Right lobe of liver (tissue), 4 donors: ENCODE measurements around the gene GLS.

Experiments used
- POLR2A ChIP-seq: fragments of 450-650 bp; IDR thresholded peaks from one replicate; pipeline ENCODE4 v1.6.1; 2017; ENCODE audit warnings: antibody characterized with exemption, mild to moderate bottlenecking
- TF ChIP-seq, protein P1 (sequence below), 4 donors: fragments of 200-600 bp in 3 of 4; fragments of 450-650 bp in 1 of 4; IDR thresholded peaks; one replicate each; pipeline versions ENCODE4 v1.5.1 to v1.8.0; 2016 to 2022; ENCODE audit warnings: antibody characterized with exemption in 4 of 4, mild to moderate bottlenecking in 2 of 4
- donor health status: DM: no; HTN: no; CAD: no.
- donor health status: DM: no; HTN: no; CAD: no.
- donor health status: DM: no; HTN: yes; CAD: no.

DNA sequence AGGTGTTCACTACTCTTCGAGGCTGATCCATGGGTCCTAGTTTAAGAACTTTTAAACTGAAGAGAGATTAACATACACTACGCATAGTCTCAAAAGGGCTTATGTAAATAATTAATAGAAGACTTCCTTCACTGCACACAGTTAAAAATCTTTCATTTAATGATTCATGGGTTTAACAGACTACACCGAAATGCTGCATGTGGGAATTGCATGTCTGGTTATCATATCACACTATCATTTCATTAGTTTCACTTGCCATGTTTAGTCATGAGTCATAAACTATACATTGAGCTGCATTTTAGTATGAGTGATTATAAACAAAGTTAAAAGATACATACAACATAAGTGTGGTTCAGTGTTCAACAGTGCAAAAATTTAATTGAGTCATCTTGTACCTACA lies 31.2 kb downstream of the GLS start:
- TF ChIP-seq, protein P1, sequence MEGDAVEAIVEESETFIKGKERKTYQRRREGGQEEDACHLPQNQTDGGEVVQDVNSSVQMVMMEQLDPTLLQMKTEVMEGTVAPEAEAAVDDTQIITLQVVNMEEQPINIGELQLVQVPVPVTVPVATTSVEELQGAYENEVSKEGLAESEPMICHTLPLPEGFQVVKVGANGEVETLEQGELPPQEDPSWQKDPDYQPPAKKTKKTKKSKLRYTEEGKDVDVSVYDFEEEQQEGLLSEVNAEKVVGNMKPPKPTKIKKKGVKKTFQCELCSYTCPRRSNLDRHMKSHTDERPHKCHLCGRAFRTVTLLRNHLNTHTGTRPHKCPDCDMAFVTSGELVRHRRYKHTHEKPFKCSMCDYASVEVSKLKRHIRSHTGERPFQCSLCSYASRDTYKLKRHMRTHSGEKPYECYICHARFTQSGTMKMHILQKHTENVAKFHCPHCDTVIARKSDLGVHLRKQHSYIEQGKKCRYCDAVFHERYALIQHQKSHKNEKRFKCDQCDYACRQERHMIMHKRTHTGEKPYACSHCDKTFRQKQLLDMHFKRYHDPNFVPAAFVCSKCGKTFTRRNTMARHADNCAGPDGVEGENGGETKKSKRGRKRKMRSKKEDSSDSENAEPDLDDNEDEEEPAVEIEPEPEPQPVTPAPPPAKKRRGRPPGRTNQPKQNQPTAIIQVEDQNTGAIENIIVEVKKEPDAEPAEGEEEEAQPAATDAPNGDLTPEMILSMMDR (IDR thresholded peaks at IDR 0.05): no peak
- no peak for TF ChIP-seq POLR2A
